Keratinocyte (primary cell): ENCODE data around the gene NAA80. TPM values are rescaled to one million over a fixed set of nuclear protein-coding genes. Genes with fewer than 3 reads are reported as not detected.
A peak's percentile ranks its signal among the peaks of the same experiment; 100 is the strongest.

Source experiments
- DNase-seq: peaks from one replicate; pipeline ENCODE4 v3.0.0-alpha.2; 2011; ENCODE audit warnings: low read depth, missing footprints, low spot score
- FAIRE-seq: peaks from 2 replicates; lab custom pipeline; 2011; peaks lifted over from hg19 to GRCh38; lab: Jason Lieb, UNC
- H2AFZ ChIP-seq: 2 replicates; pipeline ENCODE4 v1.6.0; 2012; ENCODE audit warnings: low read length, control low read depth, inconsistent platforms; ENCODE audit not compliant: control insufficient read depth
- H3K27ac ChIP-seq: 2 replicates; pipeline ENCODE4 v1.5.1; 2011; ENCODE audit warnings: low read length; ENCODE audit not compliant: control insufficient read depth, insufficient read depth
- H3K27me3 ChIP-seq: 3 replicates; pipeline ENCODE4 v1.6.0; 2011; ENCODE audit warnings: low read length; ENCODE audit not compliant: control insufficient read depth, insufficient read depth; ENCODE audit errors: extremely low read depth
- H3K36me3 ChIP-seq, 2 experiments: 2 replicates in 1 of 2; 3 replicates in 1 of 2; pipeline ENCODE4 v1.5.1; 2011; ENCODE audit warnings: low read length in 2 of 2, mild to moderate bottlenecking in 1 of 2; ENCODE audit not compliant: control insufficient read depth in 2 of 2, insufficient read depth in 2 of 2; ENCODE audit errors: extremely low read depth in 1 of 2
- H3K4me1 ChIP-seq: 3 replicates; pipeline ENCODE4 v1.5.1; 2011; ENCODE audit warnings: low read length; ENCODE audit not compliant: control insufficient read depth, insufficient read depth; ENCODE audit errors: extremely low read depth
- H3K4me2 ChIP-seq: 3 replicates; pipeline ENCODE4 v1.6.0; 2011; ENCODE audit warnings: low read depth, low read length; ENCODE audit not compliant: control insufficient read depth, insufficient read depth; ENCODE audit errors: extremely low read depth
- H3K4me3 ChIP-seq, 3 experiments: fragments of 200-600 bp in 1 of 3; sonication (generic) in 1 of 3; 2 replicates in 2 of 3; 3 replicates in 1 of 3; pipeline ENCODE4 v1.5.1; 2011 to 2016; ENCODE audit warnings: low read length in 3 of 3, mild to moderate bottlenecking in 3 of 3, control low read depth in 2 of 3, inconsistent platforms in 1 of 3, low read depth in 1 of 3, mixed read lengths in 1 of 3, mixed run types in 1 of 3, moderate library complexity in 1 of 3; ENCODE audit not compliant: control insufficient read depth in 2 of 3, insufficient read depth in 2 of 3; ENCODE audit errors: extremely low read depth in 1 of 3
- H3K79me2 ChIP-seq: 2 replicates; pipeline ENCODE4 v1.6.0; 2012; ENCODE audit warnings: low read length; ENCODE audit not compliant: control insufficient read depth, insufficient read depth
- H3K9ac ChIP-seq: 3 replicates; pipeline ENCODE4 v1.6.0; 2011; ENCODE audit warnings: low read length; ENCODE audit not compliant: control insufficient read depth, insufficient read depth; ENCODE audit errors: extremely low read depth
- H3K9me1 ChIP-seq: 3 replicates; pipeline ENCODE4 v1.6.0; 2011; ENCODE audit warnings: low read length; ENCODE audit not compliant: control insufficient read depth, insufficient read depth; ENCODE audit errors: extremely low read depth
- H3K9me3 ChIP-seq: 2 replicates; pipeline ENCODE4 v1.5.1; 2012; ENCODE audit warnings: low read depth, low read length; ENCODE audit not compliant: control insufficient read depth
- H4K20me1 ChIP-seq: 3 replicates; pipeline ENCODE4 v1.6.0; 2011; ENCODE audit warnings: low read length; ENCODE audit not compliant: control insufficient read depth, insufficient read depth; ENCODE audit errors: extremely low read depth
- CTCF ChIP-seq, 3 experiments: IDR thresholded peaks in 1 of 3; conservative IDR thresholded peaks in 1 of 3; optimal IDR thresholded peaks in 1 of 3; 2 replicates in 2 of 3; 3 replicates in 1 of 3; pipeline versions ENCODE3 to v1.5.1; 2011; ENCODE audit warnings: low read length in 3 of 3, mild to moderate bottlenecking in 3 of 3, moderate library complexity in 2 of 3, control low read depth in 1 of 3, inconsistent platforms in 1 of 3; ENCODE audit not compliant: insufficient read depth in 2 of 3; ENCODE audit errors: extremely low read depth in 1 of 3
- EZH2 ChIP-seq: IDR thresholded peaks from one replicate; pipeline ENCODE4 v1.6.1; 2012; ENCODE audit warnings: inconsistent platforms, mild to moderate bottlenecking, low read length, moderate library complexity
- dilution Hi-C: fragments of 300-500 bp; cut with MboI; formaldehyde crosslinking; loops from one replicate; pipeline ENCODE4 v1.7.0; 2020; ENCODE audit warnings: low sequenced_read_pairs; ENCODE audit not compliant: extremely low pct_ligation_motif_present
- polyA plus RNA-seq, 5 experiments: library from polyadenylated mRNA; depleted of rRNA in 3 of 5; stranded (reverse) in 3 of 5; stranded (forward) in 1 of 5; unstranded in 1 of 5; fragments of >200 nt; gene quantifications; 1 replicate in 1 of 5; 2 replicates in 3 of 5; 3 replicates in 1 of 5; pipeline versions ENCODE4 v1.2.1 to v1.2.3, GENCODE V29; 2011 to 2012; ENCODE audit warnings: missing spikeins in 2 of 5, low read depth in 1 of 5, low replicate concordance in 1 of 5

Gene NAA80
- polyA plus RNA-seq, 1 donor (not counting 4 experiments of a cell fraction or from before 2014, with no cell fraction given), result 6.1 TPM

- Histone ChIP-seq H3K4me3 (no peak overlapping the region), H3K9me3 (no peaks in the 10 kb centered on the region), H3K27ac (peak overlapping the region; percentile 40), H3K9me1 (peaks cover 7% of the 10 kb centered on the region), H4K20me1 (no peaks in the 10 kb centered on the region), H3K9ac (peak overlapping the region; percentile 71), H3K36me3 (peaks cover 12 to 25% of the 10 kb centered on the region in 2 experiments), H2AFZ (no peak overlapping the region), H3K4me2 (no peak overlapping the region), H3K27me3 (no peaks in the 10 kb centered on the region), H3K4me1 (peaks cover 47% of the 10 kb centered on the region), H3K79me2 (peaks cover 35% of the 10 kb centered on the region)
- no peak for FAIRE-seq
- dilution Hi-C loops, result no loop called here
- no peak for DNase-seq
- TF ChIP-seq EZH2, result no peak
- TF ChIP-seq CTCF (optimal IDR thresholded peaks at IDR 0.05 in 1 of 3, IDR thresholded peaks at IDR 0.05 in 1 of 3, conservative IDR thresholded peaks at IDR 0.05 in 1 of 3; ENCODE audit: extremely low read depth in 1 of 3, insufficient read depth in 2 of 3, low read length in 3 of 3), result no peak
Observed at GRCh38 chr3:50318163-50318562, 19.0 kb upstream of the NAA80 start.

GRCh38 chr3:50317300-50317699 lies 18.1 kb upstream of the NAA80 start:
- Histone ChIP-seq H2AFZ (no peak overlapping the region), H3K9me1 (peaks cover 7% of the 10 kb centered on the region), H3K4me1 (peaks cover 49% of the 10 kb centered on the region), H3K36me3 (peaks cover 12 to 25% of the 10 kb centered on the region in 2 experiments), H3K27ac (peak overlapping the region; percentile 88), H3K9me3 (no peaks in the 10 kb centered on the region), H3K4me2 (peak overlapping the region; percentile 95), H4K20me1 (no peaks in the 10 kb centered on the region), H3K9ac (peak overlapping the region; percentile 71), H3K79me2 (peaks cover 35% of the 10 kb centered on the region), H3K27me3 (no peaks in the 10 kb centered on the region), H3K4me3 (peak overlapping the region in 2 of 3 experiments; percentile 50 to 54)
- DNase-seq (no peak), FAIRE-seq (peak; percentile 55)
- dilution Hi-C loops, result no loop called here
- TF ChIP-seq CTCF (optimal IDR thresholded peaks at IDR 0.05 in 1 of 3, IDR thresholded peaks at IDR 0.05 in 1 of 3, conservative IDR thresholded peaks at IDR 0.05 in 1 of 3; ENCODE audit: extremely low read depth in 1 of 3, insufficient read depth in 2 of 3, low read length in 3 of 3) (no peak), EZH2 (no peak)
